OCI-LY7 (cell line): ENCODE data around the gene DDIAS.

Experiments used
- CTCF ChIP-seq: fragments of 200-600 bp; sonication (generic); conservative IDR thresholded peaks from 2 replicates; pipeline ENCODE4 v1.5.1; 2014; ENCODE audit warnings: mild to moderate bottlenecking, antibody characterized with exemption, low read length, moderate library complexity, mixed read lengths
- EZH2phosphoT487 ChIP-seq: fragments of 200-600 bp; sonication (generic); IDR thresholded peaks from 2 replicates; pipeline ENCODE4 v1.6.1; 2018; ENCODE audit warnings: low read depth, borderline replicate concordance, mild to moderate bottlenecking, mixed run types, antibody characterized with exemption, low read length, moderate library complexity, mixed read lengths

GRCh38 chr11:82930229-82930628, 28.7 kb downstream of the DDIAS start:
- no peak for TF ChIP-seq CTCF
- TF ChIP-seq EZH2phosphoT487 = no peak
